ENCODE results near the gene CD244.

DNA sequence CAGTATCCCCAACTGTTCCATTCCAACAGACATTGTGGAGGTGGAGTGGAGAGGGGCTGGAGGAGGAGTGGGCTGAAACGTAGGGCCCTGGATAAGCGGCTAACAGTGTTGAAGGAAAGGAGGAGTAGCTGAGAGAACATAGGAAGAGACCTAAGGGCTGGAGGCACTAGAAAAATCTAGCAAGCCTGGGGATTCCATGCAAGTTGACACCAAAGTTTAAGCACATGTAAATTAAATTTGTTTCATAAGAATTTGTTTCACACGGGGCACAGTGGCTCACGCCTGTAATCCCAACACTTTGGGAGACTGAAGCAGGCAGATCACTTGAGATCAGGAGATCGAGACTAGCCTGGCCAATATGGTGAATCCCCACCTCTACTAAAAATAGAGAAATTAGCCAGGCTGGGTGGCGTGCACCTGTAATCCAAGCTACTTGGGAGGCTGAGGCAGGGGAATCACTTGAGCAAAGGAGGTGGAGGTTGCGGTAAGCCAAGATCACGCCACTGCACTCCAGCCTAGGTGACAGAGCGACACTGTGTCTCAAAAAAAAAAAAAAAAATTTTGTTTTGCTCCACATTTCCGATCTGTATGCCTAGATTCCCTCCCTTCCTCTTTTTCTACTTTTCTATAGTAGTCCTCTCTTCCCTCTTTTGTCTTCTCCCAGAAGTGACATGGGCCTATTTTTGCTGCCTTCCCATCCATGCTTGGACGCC lies 530 bp upstream of the CD244 start:
- TF ChIP-seq, protein P1, sequence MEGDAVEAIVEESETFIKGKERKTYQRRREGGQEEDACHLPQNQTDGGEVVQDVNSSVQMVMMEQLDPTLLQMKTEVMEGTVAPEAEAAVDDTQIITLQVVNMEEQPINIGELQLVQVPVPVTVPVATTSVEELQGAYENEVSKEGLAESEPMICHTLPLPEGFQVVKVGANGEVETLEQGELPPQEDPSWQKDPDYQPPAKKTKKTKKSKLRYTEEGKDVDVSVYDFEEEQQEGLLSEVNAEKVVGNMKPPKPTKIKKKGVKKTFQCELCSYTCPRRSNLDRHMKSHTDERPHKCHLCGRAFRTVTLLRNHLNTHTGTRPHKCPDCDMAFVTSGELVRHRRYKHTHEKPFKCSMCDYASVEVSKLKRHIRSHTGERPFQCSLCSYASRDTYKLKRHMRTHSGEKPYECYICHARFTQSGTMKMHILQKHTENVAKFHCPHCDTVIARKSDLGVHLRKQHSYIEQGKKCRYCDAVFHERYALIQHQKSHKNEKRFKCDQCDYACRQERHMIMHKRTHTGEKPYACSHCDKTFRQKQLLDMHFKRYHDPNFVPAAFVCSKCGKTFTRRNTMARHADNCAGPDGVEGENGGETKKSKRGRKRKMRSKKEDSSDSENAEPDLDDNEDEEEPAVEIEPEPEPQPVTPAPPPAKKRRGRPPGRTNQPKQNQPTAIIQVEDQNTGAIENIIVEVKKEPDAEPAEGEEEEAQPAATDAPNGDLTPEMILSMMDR (IDR thresholded peaks at IDR 0.05), result no peak
- TF ChIP-seq MYC (IDR thresholded peaks at IDR 0.05; ENCODE audit: borderline replicate concordance, low read length), result no peak
- TF ChIP-seq POLR2A (IDR thresholded peaks at IDR 0.05; ENCODE audit: low read length), result no peak
- no peak for TF ChIP-seq CEBPB (IDR thresholded peaks at IDR 0.05)
- TF ChIP-seq, protein P2, sequence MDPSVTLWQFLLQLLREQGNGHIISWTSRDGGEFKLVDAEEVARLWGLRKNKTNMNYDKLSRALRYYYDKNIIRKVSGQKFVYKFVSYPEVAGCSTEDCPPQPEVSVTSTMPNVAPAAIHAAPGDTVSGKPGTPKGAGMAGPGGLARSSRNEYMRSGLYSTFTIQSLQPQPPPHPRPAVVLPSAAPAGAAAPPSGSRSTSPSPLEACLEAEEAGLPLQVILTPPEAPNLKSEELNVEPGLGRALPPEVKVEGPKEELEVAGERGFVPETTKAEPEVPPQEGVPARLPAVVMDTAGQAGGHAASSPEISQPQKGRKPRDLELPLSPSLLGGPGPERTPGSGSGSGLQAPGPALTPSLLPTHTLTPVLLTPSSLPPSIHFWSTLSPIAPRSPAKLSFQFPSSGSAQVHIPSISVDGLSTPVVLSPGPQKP (IDR thresholded peaks at IDR 0.05; ENCODE audit: low read depth, low read length), result no peak
- TF ChIP-seq KDM1A (IDR thresholded peaks at IDR 0.05; ENCODE audit: low read depth), result no peak
- no peak for TF ChIP-seq RCOR1 (IDR thresholded peaks at IDR 0.05; ENCODE audit: low read depth, low read length)
- TF ChIP-seq, protein P3, sequence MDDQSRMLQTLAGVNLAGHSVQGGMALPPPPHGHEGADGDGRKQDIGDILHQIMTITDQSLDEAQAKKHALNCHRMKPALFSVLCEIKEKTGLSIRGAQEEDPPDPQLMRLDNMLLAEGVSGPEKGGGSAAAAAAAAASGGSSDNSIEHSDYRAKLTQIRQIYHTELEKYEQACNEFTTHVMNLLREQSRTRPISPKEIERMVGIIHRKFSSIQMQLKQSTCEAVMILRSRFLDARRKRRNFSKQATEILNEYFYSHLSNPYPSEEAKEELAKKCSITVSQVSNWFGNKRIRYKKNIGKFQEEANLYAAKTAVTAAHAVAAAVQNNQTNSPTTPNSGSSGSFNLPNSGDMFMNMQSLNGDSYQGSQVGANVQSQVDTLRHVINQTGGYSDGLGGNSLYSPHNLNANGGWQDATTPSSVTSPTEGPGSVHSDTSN (IDR thresholded peaks at IDR 0.05), result no peak
- no peak for TF ChIP-seq BHLHE40 (IDR thresholded peaks at IDR 0.05; ENCODE audit: low read depth, low read length)
- TF ChIP-seq HDAC2 (IDR thresholded peaks at IDR 0.05), result no peak
- TF ChIP-seq NR3C1 (IDR thresholded peaks at IDR 0.05), result no peak
- TF ChIP-seq, protein P4, sequence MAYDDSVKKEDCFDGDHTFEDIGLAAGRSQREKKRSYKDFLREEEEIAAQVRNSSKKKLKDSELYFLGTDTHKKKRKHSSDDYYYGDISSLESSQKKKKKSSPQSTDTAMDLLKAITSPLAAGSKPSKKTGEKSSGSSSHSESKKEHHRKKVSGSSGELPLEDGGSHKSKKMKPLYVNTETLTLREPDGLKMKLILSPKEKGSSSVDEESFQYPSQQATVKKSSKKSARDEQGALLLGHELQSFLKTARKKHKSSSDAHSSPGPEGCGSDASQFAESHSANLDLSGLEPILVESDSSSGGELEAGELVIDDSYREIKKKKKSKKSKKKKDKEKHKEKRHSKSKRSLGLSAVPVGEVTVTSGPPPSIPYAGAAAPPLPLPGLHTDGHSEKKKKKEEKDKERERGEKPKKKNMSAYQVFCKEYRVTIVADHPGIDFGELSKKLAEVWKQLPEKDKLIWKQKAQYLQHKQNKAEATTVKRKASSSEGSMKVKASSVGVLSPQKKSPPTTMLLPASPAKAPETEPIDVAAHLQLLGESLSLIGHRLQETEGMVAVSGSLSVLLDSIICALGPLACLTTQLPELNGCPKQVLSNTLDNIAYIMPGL (CRISPR knock-in tag; IDR thresholded peaks at IDR 0.05; ENCODE audit: borderline replicate concordance), result no peak
- TF ChIP-seq GATA3 (IDR thresholded peaks at IDR 0.05; ENCODE audit: borderline replicate concordance), result no peak
